ENCODE data around the gene PPM1K.

PPM1K gene

DNA sequence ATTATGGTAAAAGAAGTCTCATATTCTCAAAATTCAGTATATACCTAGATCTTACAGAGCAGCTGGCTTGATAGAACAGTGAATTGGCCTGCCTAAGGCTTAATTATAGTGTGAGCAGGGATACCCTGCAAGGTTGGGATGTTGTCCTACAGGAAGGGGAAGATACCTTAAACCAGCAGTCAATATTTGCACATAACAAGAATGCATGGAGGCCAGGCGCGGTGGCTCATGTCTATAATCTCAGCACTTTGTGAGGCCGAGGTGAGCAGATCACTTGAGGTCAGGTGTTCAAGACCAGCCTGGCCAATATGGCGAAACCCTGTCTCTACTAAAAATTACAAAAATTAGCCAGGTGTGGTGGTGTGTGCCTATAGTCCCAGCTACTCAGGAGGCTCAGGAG is 67.2 kb downstream of the PPM1K start:
- DNase-seq (ENCODE audit: low spot score): no peak

DNA sequence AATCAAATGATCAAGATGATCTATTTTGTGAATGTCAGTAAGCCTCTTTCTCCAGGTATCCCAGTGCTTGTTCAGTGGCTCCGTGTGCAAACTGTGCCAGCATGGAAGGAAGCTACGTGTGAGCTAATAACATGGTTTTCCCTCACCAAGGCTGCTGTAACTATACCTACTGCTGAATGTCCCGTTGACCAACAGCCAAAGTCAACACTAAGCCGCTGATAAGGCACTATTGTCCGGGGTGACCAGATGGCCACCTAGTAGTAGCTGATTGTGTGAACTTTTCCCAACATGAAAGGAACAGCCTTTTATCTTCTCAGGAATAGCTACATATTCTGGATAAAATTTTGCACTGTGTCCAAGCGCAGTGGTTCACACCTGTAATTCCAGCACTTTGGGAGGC is 68.0 kb downstream of the PPM1K start:
- DNase-seq (ENCODE audit: low spot score): no peak

DNA sequence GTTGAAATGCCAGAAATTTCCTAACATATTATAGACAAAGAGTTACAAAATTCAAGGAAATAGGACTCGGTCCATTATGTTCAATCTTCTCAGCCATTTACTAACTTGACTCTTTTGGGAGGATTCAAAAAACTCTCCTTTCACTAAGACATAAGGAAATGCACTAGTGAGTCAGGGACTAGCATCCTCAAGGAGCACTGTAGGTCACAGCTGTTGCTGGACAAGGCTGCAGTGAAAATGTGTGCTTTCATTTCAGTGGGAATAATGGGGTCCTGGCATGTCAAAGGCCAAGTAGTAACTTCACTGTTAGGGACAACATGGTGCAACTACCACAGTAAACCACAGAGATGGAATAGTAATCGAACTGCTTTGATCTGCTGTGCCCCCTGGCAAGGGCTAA is 69.0 kb downstream of the PPM1K start:
- DNase-seq (ENCODE audit: low spot score): no peak

DNA sequence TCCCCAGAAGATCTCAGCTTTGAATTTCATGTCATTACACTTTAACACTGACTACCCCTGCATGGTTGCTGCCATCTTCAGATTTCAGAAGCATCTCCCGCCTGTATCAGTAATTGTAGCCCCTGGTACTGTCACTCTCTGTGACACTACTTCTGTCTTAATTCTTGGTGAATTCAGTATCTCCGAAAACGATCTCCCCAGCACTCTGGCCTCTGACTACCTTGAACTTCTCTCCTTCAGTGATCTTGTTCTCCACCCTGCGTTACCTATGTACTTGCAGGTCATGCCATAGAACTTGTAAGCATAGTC is 72.2 kb downstream of the PPM1K start:
- DNase-seq (ENCODE audit: low spot score): no peak

DNA sequence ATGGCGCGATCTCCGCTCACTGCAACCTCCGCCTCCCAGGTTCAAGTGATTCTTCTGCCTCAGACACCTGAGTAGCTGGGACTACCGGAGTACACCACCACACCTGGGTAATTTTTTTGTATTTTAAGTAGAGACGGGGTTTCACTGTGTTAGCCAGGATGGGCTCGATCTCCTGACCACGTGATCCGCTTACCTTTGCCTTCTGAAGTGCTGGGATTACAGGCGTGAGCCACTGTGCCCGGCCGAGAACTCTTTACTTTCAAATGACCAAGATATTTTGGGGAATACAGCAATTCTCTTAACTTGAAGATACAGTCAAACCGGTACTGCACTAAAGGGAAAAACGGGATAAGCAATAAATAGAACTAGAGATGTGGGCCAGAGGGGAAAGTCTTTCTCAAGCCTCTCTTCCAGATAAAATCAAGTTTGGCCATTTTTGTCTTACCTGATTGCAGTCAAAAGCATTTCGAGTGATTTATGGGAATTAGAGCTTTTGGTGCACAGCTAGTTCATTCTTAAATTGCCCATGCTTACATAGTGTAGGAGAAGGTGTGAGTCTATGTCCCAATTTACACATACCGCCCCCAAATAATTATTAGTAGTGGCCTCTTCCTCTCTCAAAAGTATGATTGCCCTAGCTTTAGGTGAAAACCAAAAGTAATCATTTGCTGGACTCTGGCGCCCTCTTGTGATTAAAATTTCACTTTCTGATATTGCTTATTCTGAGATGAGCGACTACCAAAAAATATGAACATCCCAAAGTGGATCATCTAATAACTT is 72.7 kb downstream of the PPM1K start:
- DNase-seq (ENCODE audit: low spot score): peak; percentile 75

DNA sequence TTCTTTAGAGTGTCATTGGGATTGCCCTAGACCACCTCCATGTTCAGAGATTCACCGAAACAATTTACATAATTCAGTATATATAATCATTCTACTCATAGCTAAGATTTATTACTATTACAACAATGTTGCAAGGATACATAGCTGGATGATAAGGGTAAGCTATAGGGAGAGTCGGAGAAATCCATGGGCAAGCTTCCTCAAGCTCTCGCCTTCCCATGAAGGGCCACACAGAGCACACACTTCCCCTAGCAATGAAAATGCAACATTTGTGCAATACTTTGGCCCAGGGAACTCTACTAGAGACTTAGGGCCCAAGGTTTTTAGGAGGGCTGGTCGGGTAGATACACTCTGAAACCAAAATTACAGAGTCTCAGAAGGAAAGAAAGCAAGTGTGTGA is 76.2 kb downstream of the PPM1K start:
- no peak for DNase-seq (ENCODE audit: low spot score)
